Measurements from ENCODE around the gene QPRT. TPM values are rescaled to one million over a fixed set of nuclear protein-coding genes. Genes with fewer than 3 reads are reported as not detected.

Gene QPRT
- total and polyA plus RNA-seq, 2 of the 8 experiments (the other 6 are each of a cell fraction or from before 2014, with no cell fraction given): 89.0 to 102 TPM

GRCh38 chr16:29656688-29657523 is 22.1 kb upstream of the QPRT start (continued):
- no peak for TF ChIP-seq CHD7 (IDR thresholded peaks at IDR 0.05; ENCODE audit: insufficient replicate concordance, low read length)
- TF ChIP-seq NRF1 (IDR thresholded peaks at IDR 0.05; ENCODE audit: low read depth, low read length): no peak
- TF ChIP-seq BCL11A (IDR thresholded peaks at IDR 0.05; ENCODE audit: low read depth in 2 of 2, low read length in 2 of 2): no peak
- TF ChIP-seq POLR2AphosphoS5 (IDR thresholded peaks at IDR 0.05; ENCODE audit: low read depth, low read length): no peak
- TF ChIP-seq, protein P1, sequence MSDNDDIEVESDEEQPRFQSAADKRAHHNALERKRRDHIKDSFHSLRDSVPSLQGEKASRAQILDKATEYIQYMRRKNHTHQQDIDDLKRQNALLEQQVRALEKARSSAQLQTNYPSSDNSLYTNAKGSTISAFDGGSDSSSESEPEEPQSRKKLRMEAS (IDR thresholded peaks at IDR 0.05): no peak
- no peak for TF ChIP-seq CTCF (IDR thresholded peaks at IDR 0.05; ENCODE audit: control extremely low read depth in 1 of 3, insufficient read depth in 1 of 3, low read depth in 1 of 3, low read length in 3 of 3)
- no peak for TF ChIP-seq TAF7 (optimal IDR thresholded peaks at IDR 0.05; ENCODE audit: borderline replicate concordance, low read depth, low read length)
